HEK293T (cell line): ENCODE results near the gene NOL4L.

Source experiments
- CTCF ChIA-PET: fragments of 350-600 bp; formaldehyde crosslinking; extraction: SDS; loops from one replicate; lab custom pipeline; 2021; ENCODE audit warnings: antibody characterized with exemption, inconsistent platforms; lab: Yijun Ruan, JAX
- POLR2A ChIA-PET: fragments of 350-600 bp; formaldehyde crosslinking; extraction: SDS; loops from one replicate; lab custom pipeline; 2020; ENCODE audit warnings: antibody characterized with exemption, inconsistent platforms; lab: Yijun Ruan, JAX
- DNase-seq: peaks from one replicate; pipeline ENCODE4 v3.0.0; 2012; ENCODE audit warnings: mixed read lengths; ENCODE audit errors: extremely low spot score
- ARNT ChIP-seq: fragments of 450-650 bp; IDR thresholded peaks from 2 replicates; pipeline ENCODE4 v1.6.1; 2017; ENCODE audit warnings: mild to moderate bottlenecking
- BHLHE40 ChIP-seq: fragments of 450-650 bp; IDR thresholded peaks from 2 replicates; pipeline ENCODE4 v1.6.1; 2016; ENCODE audit warnings: mild to moderate bottlenecking, moderate library complexity, borderline replicate concordance
- CTBP1 ChIP-seq: fragments of 450-650 bp; IDR thresholded peaks from 2 replicates; pipeline ENCODE4 v1.6.1; 2016; ENCODE audit warnings: borderline replicate concordance
- ELF4 ChIP-seq: fragments of 450-650 bp; IDR thresholded peaks from 2 replicates; pipeline ENCODE4 v1.6.1; 2017; ENCODE audit warnings: antibody characterized with exemption
- FOXA1 ChIP-seq: fragments of 450-650 bp; IDR thresholded peaks from 2 replicates; pipeline ENCODE4 v1.6.1; 2016; ENCODE audit warnings: mild to moderate bottlenecking
- FOXK2 ChIP-seq: fragments of 450-650 bp; IDR thresholded peaks from 2 replicates; pipeline ENCODE4 v1.6.1; 2016; ENCODE audit warnings: mild to moderate bottlenecking
- FOXM1 ChIP-seq: fragments of 450-650 bp; IDR thresholded peaks from 2 replicates; pipeline ENCODE4 v1.6.1; 2017; ENCODE audit warnings: mild to moderate bottlenecking, borderline replicate concordance
- HDGF ChIP-seq: fragments of 450-650 bp; IDR thresholded peaks from 2 replicates; pipeline ENCODE4 v1.6.1; 2017; ENCODE audit warnings: antibody characterized with exemption, borderline replicate concordance
- L3MBTL2 ChIP-seq: fragments of 450-650 bp; conservative IDR thresholded peaks from 2 replicates; pipeline ENCODE4 v1.6.1; 2016; ENCODE audit warnings: mild to moderate bottlenecking
- LEF1 ChIP-seq: fragments of 450-650 bp; IDR thresholded peaks from 2 replicates; pipeline ENCODE4 v1.6.1; 2017; ENCODE audit warnings: mild to moderate bottlenecking, borderline replicate concordance
- NFRKB ChIP-seq: fragments of 450-650 bp; IDR thresholded peaks from 2 replicates; pipeline ENCODE4 v1.6.1; 2016; ENCODE audit warnings: mild to moderate bottlenecking, moderate library complexity
- PKNOX1 ChIP-seq: fragments of 450-650 bp; IDR thresholded peaks from 2 replicates; pipeline ENCODE4 v1.6.1; 2016
- SP1 ChIP-seq: fragments of 450-650 bp; IDR thresholded peaks from 2 replicates; pipeline ENCODE4 v1.6.1; 2017
- SUZ12 ChIP-seq: fragments of 450-650 bp; IDR thresholded peaks from 2 replicates; pipeline ENCODE4 v1.6.1; 2016; ENCODE audit warnings: mild to moderate bottlenecking
- TARDBP ChIP-seq: fragments of 450-650 bp; IDR thresholded peaks from 2 replicates; pipeline ENCODE4 v1.6.1; 2016
- ZNF384 ChIP-seq: fragments of 450-650 bp; IDR thresholded peaks from 2 replicates; pipeline ENCODE4 v1.6.1; 2016

The NOL4L gene

GRCh38 chr20:32480371-32481241, 104.5 kb downstream of the NOL4L start:
- DNase-seq: no peak
- TF ChIP-seq BHLHE40: no peak
- no peak for TF ChIP-seq FOXK2
- no peak for TF ChIP-seq ARNT
- TF ChIP-seq FOXM1: no peak
- no peak for TF ChIP-seq PKNOX1
- TF ChIP-seq SP1: no peak
- no peak for TF ChIP-seq SUZ12
- TF ChIP-seq LEF1: no peak
- TF ChIP-seq ZNF384: no peak
- TF ChIP-seq TARDBP: no peak
- ChIA-PET CTCF (interaction anchor here (0.6 to 1.0 kb wide), 2 partner anchors 172 to 287 kb away, joined by 3 to 8 read pairs; no protein-coding TSS in a partner anchor), POLR2A (no interaction called here)

GRCh38 chr20:32479697-32480171, 105.4 kb downstream of the NOL4L start:
- TF ChIP-seq BHLHE40 (no peak), TARDBP (no peak), FOXK2 (no peak), FOXA1 (no peak), ELF4 (no peak), CTBP1 (no peak), FOXM1 (no peak), SUZ12 (no peak), PKNOX1 (no peak), ZNF384 (no peak), ARNT (no peak), HDGF (no peak), SP1 (no peak), NFRKB (no peak), LEF1 (no peak), L3MBTL2 (no peak)
- ChIA-PET CTCF (interaction anchor here (0.6 to 1.0 kb wide), 2 partner anchors 173 to 288 kb away, joined by 3 to 8 read pairs; no protein-coding TSS in a partner anchor), POLR2A (no interaction called here)
- DNase-seq: no peak

GRCh38 chr20:32479012-32479411, 106.1 kb downstream of the NOL4L start:
- TF ChIP-seq ELF4: no peak
- no peak for DNase-seq
- CTCF ChIA-PET: no interaction called here
- POLR2A ChIA-PET: no interaction called here

- TF ChIP-seq SUZ12 (no peak), BHLHE40 (no peak), PKNOX1 (no peak), ELF4 (no peak), TARDBP (no peak), CTBP1 (no peak), ZNF384 (no peak)
- CTCF ChIA-PET: no interaction called here
- POLR2A ChIA-PET: no interaction called here
- no peak for DNase-seq
Measured at GRCh38 chr20:32478576-32478975, 106.6 kb downstream of the NOL4L start.

GRCh38 chr20:32477594-32478512, 107.3 kb downstream of the NOL4L start:
- CTCF ChIA-PET: no interaction called here
- TF ChIP-seq SUZ12 (no peak), SP1 (no peak), L3MBTL2 (no peak), ARNT (no peak), TARDBP (no peak), FOXM1 (no peak), FOXK2 (no peak)
- DNase-seq: no peak
- POLR2A ChIA-PET: no interaction called here
